NCI-H1048 (cell line): ENCODE measurements around the gene HTR2C.
"Not testable (repeated sequence)": the region's sequence is repeated elsewhere in the genome, so short reads cannot be mapped to it uniquely, and the experiment has no call there.

Source experiments
- DNase-seq: peaks from one replicate; lab custom pipeline; 2025; lab: John Stamatoyannopoulos, UW

HTR2C gene

GRCh38 chrX:114583646-114584374, at the start of gene HTR2C:
TSS of gene HTR2C (plus strand) at chrX:114584086. CDS start at chrX:114726937, 142,851 bp downstream.
- no peak for DNase-seq

- no peak for DNase-seq
Observed at GRCh38 chrX:114580336-114580735, 3.5 kb upstream of the HTR2C start.

GRCh38 chrX:114581528-114582263, 2.2 kb upstream of the HTR2C start:
- DNase-seq = no peak

- DNase-seq = no peak
Observed at GRCh38 chrX:114582264-114582632, 1.6 kb upstream of the HTR2C start.

- DNase-seq = no peak
Observed at GRCh38 chrX:114582698-114583395, 1.0 kb upstream of the HTR2C start.

- DNase-seq = no peak
Observed at GRCh38 chrX:114584375-114584943, 573 bp downstream of the HTR2C start.

- no peak for DNase-seq
Observed at GRCh38 chrX:114584983-114585842, 1.3 kb downstream of the HTR2C start.

GRCh38 chrX:114591121-114591520, 7.2 kb downstream of the HTR2C start:
- no peak for DNase-seq

- DNase-seq = no peak
Observed at GRCh38 chrX:114599305-114599704, 15.4 kb downstream of the HTR2C start.

- no peak for DNase-seq
Observed at GRCh38 chrX:114599911-114600310, 16.0 kb downstream of the HTR2C start.

GRCh38 chrX:114606619-114607018, 22.7 kb downstream of the HTR2C start:
- DNase-seq = not testable (repeated sequence)

- DNase-seq = no peak
Observed at GRCh38 chrX:114611018-114611619, 27.2 kb downstream of the HTR2C start.

- DNase-seq = no peak
Observed at GRCh38 chrX:114615765-114616164, 31.9 kb downstream of the HTR2C start.

- DNase-seq = no peak
Observed at GRCh38 chrX:114619874-114620273, 36.0 kb downstream of the HTR2C start.

GRCh38 chrX:114626323-114626722, 42.4 kb downstream of the HTR2C start:
- DNase-seq = no peak

GRCh38 chrX:114635986-114636385, 52.1 kb downstream of the HTR2C start:
- DNase-seq = no peak

- no peak for DNase-seq
Observed at GRCh38 chrX:114650351-114650750, 66.5 kb downstream of the HTR2C start.

- DNase-seq = no peak
Observed at GRCh38 chrX:114675365-114675764, 91.5 kb downstream of the HTR2C start.

GRCh38 chrX:114700533-114700932, 116.6 kb downstream of the HTR2C start:
- DNase-seq = not testable (repeated sequence)

GRCh38 chrX:114709406-114709805, 125.5 kb downstream of the HTR2C start:
- no peak for DNase-seq

GRCh38 chrX:114710571-114710970, 126.7 kb downstream of the HTR2C start:
- no peak for DNase-seq
